ENCODE data around the gene GAPVD1. TPM values are rescaled to one million over a fixed set of nuclear protein-coding genes. Genes with fewer than 3 reads are reported as not detected.

The GAPVD1 gene
- total RNA-seq, 2 experiments from 2014 or later = 29.6 to 44.5 TPM

DNA sequence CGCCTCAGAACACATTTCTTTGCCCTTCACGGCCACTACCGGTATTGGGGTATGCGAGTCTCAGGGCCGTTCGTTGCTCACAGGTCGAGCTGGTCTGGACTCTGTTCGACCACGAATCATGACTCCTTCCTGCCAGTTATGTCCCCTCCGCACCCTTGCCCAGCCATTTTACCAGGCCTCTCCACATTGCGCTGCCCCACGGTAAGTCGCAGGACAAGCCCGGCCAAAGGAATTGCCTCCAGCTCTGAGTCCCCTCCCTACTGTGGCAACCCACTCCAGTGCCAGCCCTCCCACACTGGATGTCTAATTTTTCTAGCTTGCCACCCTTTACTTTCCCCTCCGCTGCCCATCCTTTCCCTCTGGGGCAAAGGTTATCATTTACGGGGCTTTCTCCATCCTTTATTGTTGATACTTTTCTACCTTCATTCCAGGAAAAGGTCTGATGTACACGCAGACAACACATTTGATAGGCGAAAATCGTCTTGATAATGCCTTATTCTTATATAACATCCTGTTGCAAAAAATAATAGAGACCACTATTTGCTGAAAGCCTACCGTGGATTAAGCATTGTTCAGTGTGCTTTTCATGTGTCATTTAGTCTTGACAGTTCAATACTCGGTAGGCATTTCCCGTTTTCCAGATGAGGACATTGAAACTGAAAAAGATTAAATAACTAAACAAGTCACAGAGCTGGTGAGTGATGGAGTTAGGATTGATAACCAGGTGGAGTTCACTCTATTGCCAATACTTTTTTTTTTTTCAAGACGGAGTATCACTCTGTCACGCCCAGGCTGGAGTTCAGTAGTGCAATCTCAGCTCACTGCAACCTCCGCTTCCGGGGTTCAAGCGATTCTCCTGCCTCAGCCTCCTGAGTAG lies 19.5 kb upstream of the GAPVD1 start:
- peak overlapping the region; percentile 99 for H3K4me2 ChIP-seq (ENCODE audit: low read length)
- peak overlapping the region; percentile 64; the same call in 1 of the 2 replicates for H2AFZ ChIP-seq (ENCODE audit: low read length)
- no peak for TF ChIP-seq EZH2phosphoT487 (IDR thresholded peaks at IDR 0.05; ENCODE audit: borderline replicate concordance, low read depth, low read length)
- TF ChIP-seq, protein P1, sequence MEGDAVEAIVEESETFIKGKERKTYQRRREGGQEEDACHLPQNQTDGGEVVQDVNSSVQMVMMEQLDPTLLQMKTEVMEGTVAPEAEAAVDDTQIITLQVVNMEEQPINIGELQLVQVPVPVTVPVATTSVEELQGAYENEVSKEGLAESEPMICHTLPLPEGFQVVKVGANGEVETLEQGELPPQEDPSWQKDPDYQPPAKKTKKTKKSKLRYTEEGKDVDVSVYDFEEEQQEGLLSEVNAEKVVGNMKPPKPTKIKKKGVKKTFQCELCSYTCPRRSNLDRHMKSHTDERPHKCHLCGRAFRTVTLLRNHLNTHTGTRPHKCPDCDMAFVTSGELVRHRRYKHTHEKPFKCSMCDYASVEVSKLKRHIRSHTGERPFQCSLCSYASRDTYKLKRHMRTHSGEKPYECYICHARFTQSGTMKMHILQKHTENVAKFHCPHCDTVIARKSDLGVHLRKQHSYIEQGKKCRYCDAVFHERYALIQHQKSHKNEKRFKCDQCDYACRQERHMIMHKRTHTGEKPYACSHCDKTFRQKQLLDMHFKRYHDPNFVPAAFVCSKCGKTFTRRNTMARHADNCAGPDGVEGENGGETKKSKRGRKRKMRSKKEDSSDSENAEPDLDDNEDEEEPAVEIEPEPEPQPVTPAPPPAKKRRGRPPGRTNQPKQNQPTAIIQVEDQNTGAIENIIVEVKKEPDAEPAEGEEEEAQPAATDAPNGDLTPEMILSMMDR (conservative IDR thresholded peaks at IDR 0.05; ENCODE audit: low read length) = no peak
- intact Hi-C loops (cut with micrococcal nuclease; ENCODE audit: unreplicated experiment) = loop anchor here (1.0 to 5.0 kb wide), 3 partner anchors 53 to 375 kb away; partner anchors contain the start of gene PPP6C
- peaks cover 33% of the 10 kb centered on the region for H4K20me1 ChIP-seq (ENCODE audit: insufficient read depth, low read length)
- peak overlapping the region; percentile 96 for H3K4me3 ChIP-seq (ENCODE audit: low read depth, low read length, poor library complexity, severe bottlenecking)
- ChIA-PET CTCF (ENCODE audit: unreplicated experiment) (interaction anchor here (0.6 kb wide), 2 partner anchors 137 to 165 kb away, joined by 3 read pairs; no protein-coding TSS in a partner anchor), POLR2A (interaction anchor here (0.5 to 3.9 kb wide), 21 partner anchors 9 to 1605 kb away, joined by 3 to 28 read pairs (median 5); partner anchors contain the start of gene GAPVD1)
- H3K9me2 ChIP-seq (ENCODE audit: insufficient read depth, low read length) = no peaks in the 10 kb centered on the region
- peak overlapping the region; percentile 58 for H3K27ac ChIP-seq (ENCODE audit: low read depth, low read length, poor library complexity, severe bottlenecking)
- no peaks in the 10 kb centered on the region for H3K9me3 ChIP-seq (ENCODE audit: low read length)
- BruUV-seq (replicated peaks) = TSS peak; percentile 98
- peaks cover 32% of the 10 kb centered on the region for H3K4me1 ChIP-seq (ENCODE audit: insufficient read depth, low read length, poor library complexity, severe bottlenecking)
- DNase-seq (ENCODE audit: low spot score) = no peak
- peaks cover 51% of the 10 kb centered on the region for H3K79me2 ChIP-seq (ENCODE audit: insufficient read depth, low read depth, low read length)
- H3K36me3 ChIP-seq (ENCODE audit: insufficient read depth, low read length) = peaks cover 39% of the 10 kb centered on the region

DNA sequence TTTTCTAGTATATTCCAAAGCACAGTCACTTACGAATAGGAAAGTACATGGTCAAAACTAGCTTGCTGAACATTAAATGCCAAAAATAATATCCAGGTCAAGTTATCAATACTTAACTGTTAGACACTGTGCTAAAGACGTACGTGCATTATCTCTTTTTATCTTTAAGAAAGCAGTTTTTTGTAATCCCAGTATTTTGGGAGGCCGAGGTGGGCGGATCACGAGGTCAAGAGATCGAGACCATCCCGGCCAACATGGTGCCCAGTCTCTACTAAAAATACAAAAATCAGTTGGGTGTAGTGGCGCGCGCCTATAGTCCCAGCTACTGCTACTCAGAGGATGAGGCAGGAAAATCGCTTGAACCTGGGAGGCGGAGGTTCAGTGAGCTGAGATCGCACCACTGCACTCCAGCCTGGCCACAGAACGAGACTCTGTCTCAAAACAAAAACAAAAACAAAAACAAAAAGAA lies 17.8 kb upstream of the GAPVD1 start:
- ChIA-PET CTCF (ENCODE audit: unreplicated experiment) (no interaction called here), POLR2A (interaction anchor here (1.0 to 3.9 kb wide), 3 partner anchors 10 to 17 kb away, joined by 3 to 28 read pairs (median 3); partner anchors contain the start of gene GAPVD1)
- H3K4me3 ChIP-seq (ENCODE audit: low read depth, low read length, poor library complexity, severe bottlenecking) = no peak overlapping the region
- BruUV-seq (replicated peaks) = no TSS peak
- intact Hi-C loops (cut with micrococcal nuclease; ENCODE audit: unreplicated experiment) = loop anchor here (5.0 kb wide), 2 partner anchors 128 to 377 kb away; no protein-coding TSS in a partner anchor
- no peak overlapping the region for H2AFZ ChIP-seq (ENCODE audit: low read length)
- no peaks in the 10 kb centered on the region for H3K9me2 ChIP-seq (ENCODE audit: insufficient read depth, low read length)
- H3K9me3 ChIP-seq (ENCODE audit: low read length) = no peaks in the 10 kb centered on the region
- no peak overlapping the region for H3K4me2 ChIP-seq (ENCODE audit: low read length)
- H4K20me1 ChIP-seq (ENCODE audit: insufficient read depth, low read length) = peaks cover 18% of the 10 kb centered on the region
- peaks cover 34% of the 10 kb centered on the region for H3K79me2 ChIP-seq (ENCODE audit: insufficient read depth, low read depth, low read length)
- peaks cover 14% of the 10 kb centered on the region for H3K4me1 ChIP-seq (ENCODE audit: insufficient read depth, low read length, poor library complexity, severe bottlenecking)
- TF ChIP-seq, protein P1 (conservative IDR thresholded peaks at IDR 0.05; ENCODE audit: low read length) = no peak
- no peak for TF ChIP-seq EZH2phosphoT487 (IDR thresholded peaks at IDR 0.05; ENCODE audit: borderline replicate concordance, low read depth, low read length)
- peaks cover 22% of the 10 kb centered on the region for H3K36me3 ChIP-seq (ENCODE audit: insufficient read depth, low read length)
- DNase-seq (ENCODE audit: low spot score) = no peak
- no peak overlapping the region for H3K27ac ChIP-seq (ENCODE audit: low read depth, low read length, poor library complexity, severe bottlenecking)

Data from OCI-LY7 (cell line).